Measurements from ENCODE around the gene TRHDE.
"Not testable (repeated sequence)": the region's sequence is repeated elsewhere in the genome, so short reads cannot be mapped to it uniquely, and the experiment has no call there.

Gene TRHDE

GRCh38 chr12:72520044-72520678 is 248.0 kb downstream of the TRHDE start:
- DNase-seq (ENCODE audit: low spot score) = not testable (repeated sequence)

GRCh38 chr12:72521326-72521725 is 249.2 kb downstream of the TRHDE start:
- no peak for DNase-seq (ENCODE audit: low spot score)

- DNase-seq (ENCODE audit: low spot score) = no peak
Observed at GRCh38 chr12:72522411-72522810, 250.2 kb downstream of the TRHDE start.

- DNase-seq (ENCODE audit: low spot score) = no peak
Observed at GRCh38 chr12:72523754-72524153, 251.6 kb downstream of the TRHDE start.

- no peak for DNase-seq (ENCODE audit: low spot score)
Observed at GRCh38 chr12:72535212-72535990, 263.2 kb downstream of the TRHDE start.

GRCh38 chr12:72540811-72541210 is 268.6 kb downstream of the TRHDE start:
- DNase-seq (ENCODE audit: low spot score) = no peak

- no peak for DNase-seq (ENCODE audit: low spot score)
Observed at GRCh38 chr12:72543777-72544467, 271.8 kb downstream of the TRHDE start.

- DNase-seq (ENCODE audit: low spot score) = no peak
Observed at GRCh38 chr12:72546106-72546505, 273.9 kb downstream of the TRHDE start.

- DNase-seq (ENCODE audit: low spot score) = no peak
Observed at GRCh38 chr12:72547573-72547972, 275.4 kb downstream of the TRHDE start.

- no peak for DNase-seq (ENCODE audit: low spot score)
Observed at GRCh38 chr12:72549184-72549583, 277.0 kb downstream of the TRHDE start.

- DNase-seq (ENCODE audit: low spot score) = no peak
Observed at GRCh38 chr12:72560003-72560769, 288.0 kb downstream of the TRHDE start.

- DNase-seq (ENCODE audit: low spot score) = no peak
Observed at GRCh38 chr12:72570601-72571000, 298.4 kb downstream of the TRHDE start.

- DNase-seq (ENCODE audit: low spot score) = no peak
Observed at GRCh38 chr12:72574138-72574537, 302.0 kb downstream of the TRHDE start.

- DNase-seq (ENCODE audit: low spot score) = no peak
Observed at GRCh38 chr12:72578327-72578726, 306.2 kb downstream of the TRHDE start.

GRCh38 chr12:72586456-72586855 is 314.3 kb downstream of the TRHDE start:
- DNase-seq (ENCODE audit: low spot score) = no peak

GRCh38 chr12:72602581-72602980 is 330.4 kb downstream of the TRHDE start:
- DNase-seq (ENCODE audit: low spot score) = no peak

- no peak for DNase-seq (ENCODE audit: low spot score)
Observed at GRCh38 chr12:72605975-72606374, 333.8 kb downstream of the TRHDE start.

- no peak for DNase-seq (ENCODE audit: low spot score)
Observed at GRCh38 chr12:72610342-72610741, 338.2 kb downstream of the TRHDE start.

GRCh38 chr12:72610854-72611358 is 338.7 kb downstream of the TRHDE start:
- no peak for DNase-seq (ENCODE audit: low spot score)

- DNase-seq (ENCODE audit: low spot score) = no peak
Observed at GRCh38 chr12:72612171-72612570, 340.0 kb downstream of the TRHDE start.

GRCh38 chr12:72618764-72619163 is 346.6 kb downstream of the TRHDE start:
- no peak for DNase-seq (ENCODE audit: low spot score)

GRCh38 chr12:72622556-72622955 is 350.4 kb downstream of the TRHDE start:
- no peak for DNase-seq (ENCODE audit: low spot score)

All from hematopoietic multipotent progenitor cell treated with erythropoietin and hydrocortisone succinate and interleukin-3 and kit ligand, for 15 days (in vitro differentiated cells).